ENCODE measurements around the gene ABCC8. TPM values are rescaled to one million over a fixed set of nuclear protein-coding genes. Genes with fewer than 3 reads are reported as not detected.

ABCC8 gene
- total RNA-seq, 1 experiment from 2014 or later: not detected

DNA sequence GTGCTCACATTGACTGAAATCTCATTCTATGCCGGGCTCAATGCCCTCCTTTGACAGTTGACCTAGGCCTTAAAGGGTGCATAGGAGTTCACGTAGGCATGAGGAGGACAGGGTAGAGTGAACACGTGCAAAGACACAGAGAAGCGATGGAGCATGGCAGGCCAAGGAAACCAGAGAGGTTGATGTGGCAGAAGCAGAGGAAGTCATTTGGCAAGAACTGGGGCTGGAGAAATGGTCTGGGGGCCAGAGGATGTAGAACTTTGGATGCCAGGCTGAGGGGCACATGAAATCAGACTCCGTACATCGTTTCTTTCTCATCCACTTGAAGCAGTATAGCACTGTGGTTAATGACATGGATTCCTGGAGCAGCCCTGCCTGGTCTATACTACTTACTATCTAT lies 13.6 kb upstream of the ABCC8 start:
- BruUV-seq (replicated peaks): no TSS peak
- Mint-ChIP-seq H3K27ac (ENCODE audit: unreplicated experiment) (no peak overlapping the region), H3K9me3 (ENCODE audit: unreplicated experiment) (no peaks in the 10 kb centered on the region), H3K27me3 (ENCODE audit: insufficient read depth, unreplicated experiment) (peaks cover 9% of the 10 kb centered on the region), H3K4me3 (ENCODE audit: unreplicated experiment) (no peak overlapping the region), H3K4me1 (ENCODE audit: low read depth, unreplicated experiment) (peaks cover 6% of the 10 kb centered on the region), H3K36me3 (ENCODE audit: insufficient read depth, unreplicated experiment) (peaks cover 17% of the 10 kb centered on the region)
- TF ChIP-seq, protein P1, sequence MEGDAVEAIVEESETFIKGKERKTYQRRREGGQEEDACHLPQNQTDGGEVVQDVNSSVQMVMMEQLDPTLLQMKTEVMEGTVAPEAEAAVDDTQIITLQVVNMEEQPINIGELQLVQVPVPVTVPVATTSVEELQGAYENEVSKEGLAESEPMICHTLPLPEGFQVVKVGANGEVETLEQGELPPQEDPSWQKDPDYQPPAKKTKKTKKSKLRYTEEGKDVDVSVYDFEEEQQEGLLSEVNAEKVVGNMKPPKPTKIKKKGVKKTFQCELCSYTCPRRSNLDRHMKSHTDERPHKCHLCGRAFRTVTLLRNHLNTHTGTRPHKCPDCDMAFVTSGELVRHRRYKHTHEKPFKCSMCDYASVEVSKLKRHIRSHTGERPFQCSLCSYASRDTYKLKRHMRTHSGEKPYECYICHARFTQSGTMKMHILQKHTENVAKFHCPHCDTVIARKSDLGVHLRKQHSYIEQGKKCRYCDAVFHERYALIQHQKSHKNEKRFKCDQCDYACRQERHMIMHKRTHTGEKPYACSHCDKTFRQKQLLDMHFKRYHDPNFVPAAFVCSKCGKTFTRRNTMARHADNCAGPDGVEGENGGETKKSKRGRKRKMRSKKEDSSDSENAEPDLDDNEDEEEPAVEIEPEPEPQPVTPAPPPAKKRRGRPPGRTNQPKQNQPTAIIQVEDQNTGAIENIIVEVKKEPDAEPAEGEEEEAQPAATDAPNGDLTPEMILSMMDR (IDR thresholded peaks at IDR 0.05; ENCODE audit: insufficient read depth in 1 of 2, low read depth in 1 of 2, low read length in 1 of 2, severe bottlenecking in 1 of 2, unreplicated experiment in 1 of 2): no peak
- no peak for DNase-seq
- Histone ChIP-seq H3K4me3 (ENCODE audit: low read depth, low read length) (no peak overlapping the region), H3K9me3 (no peaks in the 10 kb centered on the region), H3K4me1 (peaks cover 14% of the 10 kb centered on the region), H3K36me3 (ENCODE audit: control insufficient read depth, insufficient read depth, low read length) (no peaks in the 10 kb centered on the region), H3K27me3 (replicated peaks; ENCODE audit: control insufficient read depth, insufficient read depth, low read length) (no peaks in the 10 kb centered on the region)
- ChIA-PET CTCF (no interaction called here), POLR2A (no interaction called here)
- intact Hi-C loops (cut with micrococcal nuclease; ENCODE audit: unreplicated experiment): no loop called here

- H3K27ac Mint-ChIP-seq (ENCODE audit: unreplicated experiment): no peak overlapping the region
- POLR2A ChIA-PET: no interaction called here
- no peak for DNase-seq
- TF ChIP-seq, protein P1 (IDR thresholded peaks at IDR 0.05; ENCODE audit: insufficient read depth in 1 of 2, low read depth in 1 of 2, low read length in 1 of 2, severe bottlenecking in 1 of 2, unreplicated experiment in 1 of 2): no peak
- H3K4me1 Mint-ChIP-seq (ENCODE audit: low read depth, unreplicated experiment): peaks cover 6% of the 10 kb centered on the region
- CTCF ChIA-PET: no interaction called here
- Histone ChIP-seq H3K27me3 (replicated peaks; ENCODE audit: control insufficient read depth, insufficient read depth, low read length) (no peaks in the 10 kb centered on the region), H3K9me3 (no peaks in the 10 kb centered on the region), H3K4me1 (peaks cover 14% of the 10 kb centered on the region), H3K36me3 (ENCODE audit: control insufficient read depth, insufficient read depth, low read length) (no peaks in the 10 kb centered on the region), H3K4me3 (ENCODE audit: low read depth, low read length) (no peak overlapping the region)
- no peaks in the 10 kb centered on the region for H3K9me3 Mint-ChIP-seq (ENCODE audit: unreplicated experiment)
- peaks cover 15% of the 10 kb centered on the region for H3K36me3 Mint-ChIP-seq (ENCODE audit: insufficient read depth, unreplicated experiment)
- H3K27me3 Mint-ChIP-seq (ENCODE audit: insufficient read depth, unreplicated experiment): peaks cover 9% of the 10 kb centered on the region
- no TSS peak for BruUV-seq (replicated peaks)
- no peak overlapping the region for H3K4me3 Mint-ChIP-seq (ENCODE audit: unreplicated experiment)
- intact Hi-C loops (cut with micrococcal nuclease; ENCODE audit: unreplicated experiment): no loop called here
Measured at GRCh38 chr11:17489751-17490150, 13.1 kb upstream of the ABCC8 start.

DNA sequence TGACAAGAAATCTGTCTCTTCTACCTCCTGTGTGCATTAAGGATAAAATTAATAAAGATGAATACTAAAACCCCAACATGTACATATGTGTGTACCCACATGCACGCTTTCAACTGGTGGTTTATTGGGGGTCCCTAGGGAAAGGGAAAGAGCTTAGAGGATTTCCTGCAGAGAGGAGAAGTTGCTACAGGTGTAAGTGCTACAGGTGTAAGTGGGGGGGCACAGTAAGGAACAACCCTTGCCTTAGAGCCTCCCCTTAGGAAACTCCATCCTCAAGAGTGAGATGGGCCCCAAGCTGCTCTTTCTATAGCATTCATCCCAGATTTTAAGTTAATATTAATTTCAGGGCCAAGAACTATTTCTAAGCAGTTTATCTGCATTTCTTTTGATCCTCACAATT lies 11.9 kb upstream of the ABCC8 start:
- H3K36me3 ChIP-seq (ENCODE audit: control insufficient read depth, insufficient read depth, low read length): no peaks in the 10 kb centered on the region
- DNase-seq: no peak
- CTCF ChIA-PET: no interaction called here
- H3K27me3 ChIP-seq (replicated peaks; ENCODE audit: control insufficient read depth, insufficient read depth, low read length): no peaks in the 10 kb centered on the region
- TF ChIP-seq, protein P1 (IDR thresholded peaks at IDR 0.05; ENCODE audit: insufficient read depth in 1 of 2, low read depth in 1 of 2, low read length in 1 of 2, severe bottlenecking in 1 of 2, unreplicated experiment in 1 of 2): no peak
- H3K4me1 ChIP-seq: peaks cover 14% of the 10 kb centered on the region
- no peaks in the 10 kb centered on the region for H3K9me3 ChIP-seq
- Mint-ChIP-seq H3K36me3 (ENCODE audit: insufficient read depth, unreplicated experiment) (peaks cover 3% of the 10 kb centered on the region), H3K4me3 (ENCODE audit: unreplicated experiment) (no peak overlapping the region), H3K27me3 (ENCODE audit: insufficient read depth, unreplicated experiment) (peaks cover 9% of the 10 kb centered on the region), H3K9me3 (ENCODE audit: unreplicated experiment) (no peaks in the 10 kb centered on the region), H3K27ac (ENCODE audit: unreplicated experiment) (no peak overlapping the region), H3K4me1 (ENCODE audit: low read depth, unreplicated experiment) (peaks cover 6% of the 10 kb centered on the region)
- no peak overlapping the region for H3K4me3 ChIP-seq (ENCODE audit: low read depth, low read length)
- intact Hi-C loops (cut with micrococcal nuclease; ENCODE audit: unreplicated experiment): no loop called here
- BruUV-seq (replicated peaks): no TSS peak
- POLR2A ChIA-PET: no interaction called here

Measured in Caco-2 (cell line).